PC-9 (cell line): ENCODE results near the gene DOK3. TPM values are rescaled to one million over a fixed set of nuclear protein-coding genes. Genes with fewer than 3 reads are reported as not detected.
A peak's percentile ranks its signal among the peaks of the same experiment; 100 is the strongest.

Experiments used
- BruUV-seq: library from RNA; stranded (reverse); fragments of 400-500 nt; replicated peaks from 2 replicates; lab custom pipeline; 2021; lab: Mats Ljungman, UMichigan
- CTCF ChIA-PET: fragments of 300-600 bp; sonication (Branson Sonifier 250); formaldehyde crosslinking; loops from one replicate; lab custom pipeline; 2022; ENCODE audit warnings: antibody characterized with exemption; lab: Charles Lee
- POLR2A ChIA-PET: fragments of 300-600 bp; sonication (Branson Sonifier 250); formaldehyde crosslinking; loops from one replicate; lab custom pipeline; 2022; ENCODE audit warnings: antibody characterized with exemption; ENCODE audit not compliant: unreplicated experiment; lab: Charles Lee
- DNase-seq, 2 experiments: peaks; one replicate each; pipeline versions ENCODE4 v3.0.0 to v3.0.0-alpha.2; 2015 to 2022; ENCODE audit warnings: mixed read lengths in 1 of 2
- H2AFZ ChIP-seq: fragments of 200-600 bp; sonication (generic); 2 replicates; pipeline ENCODE4 v1.8.1; 2017; ENCODE audit warnings: antibody characterized with exemption
- H3F3A ChIP-seq: fragments of 200-600 bp; sonication (generic); 2 replicates; pipeline ENCODE4 v1.8.1; 2017; ENCODE audit warnings: antibody characterized with exemption, mild to moderate bottlenecking, low read depth; ENCODE audit not compliant: insufficient read depth
- H3K27ac ChIP-seq: fragments of 200-600 bp; sonication (generic); 2 replicates; pipeline ENCODE4 v1.6.1; 2016; ENCODE audit warnings: mixed run types
- H3K27me3 ChIP-seq: fragments of 200-600 bp; sonication (generic); 2 replicates; pipeline ENCODE4 v1.6.1; 2016; ENCODE audit warnings: low read depth, mixed run types; ENCODE audit not compliant: insufficient read depth
- H3K36me3 ChIP-seq: fragments of 200-600 bp; sonication (generic); 2 replicates; pipeline ENCODE4 v1.6.1; 2016; ENCODE audit warnings: low read depth, mixed run types
- H3K4me1 ChIP-seq: fragments of 200-600 bp; sonication (generic); replicated peaks from 2 replicates; pipeline ENCODE4 v1.6.1; 2016; ENCODE audit warnings: mixed run types; ENCODE audit not compliant: insufficient read depth
- H3K4me2 ChIP-seq: fragments of 200-600 bp; sonication (generic); 2 replicates; pipeline ENCODE4 v1.6.1; 2017; ENCODE audit warnings: mixed run types
- H3K4me3 ChIP-seq: fragments of 200-600 bp; sonication (generic); 2 replicates; pipeline ENCODE4 v1.6.1; 2016; ENCODE audit warnings: mixed run types
- H3K79me2 ChIP-seq: fragments of 200-600 bp; sonication (generic); 2 replicates; pipeline ENCODE4 v1.6.1; 2017; ENCODE audit warnings: low read depth, mixed run types
- H3K9me2 ChIP-seq: fragments of 200-600 bp; sonication (generic); 2 replicates; pipeline ENCODE4 v1.8.1; 2017; ENCODE audit warnings: mild to moderate bottlenecking; ENCODE audit not compliant: insufficient read depth
- H3K9me3 ChIP-seq: fragments of 200-600 bp; sonication (generic); 2 replicates; pipeline ENCODE4 v1.8.1; 2016; ENCODE audit warnings: low read depth; ENCODE audit not compliant: insufficient read depth
- H4K20me1 ChIP-seq: fragments of 200-600 bp; sonication (generic); 2 replicates; pipeline ENCODE4 v1.8.1; 2017; ENCODE audit not compliant: insufficient read depth
- CTCF ChIP-seq: fragments of 200-600 bp; sonication (generic); conservative IDR thresholded peaks from 2 replicates; pipeline ENCODE4 v1.6.1; 2017; ENCODE audit warnings: mixed run types, antibody characterized with exemption, mild to moderate bottlenecking, moderate library complexity
- EZH2 ChIP-seq: fragments of 200-600 bp; sonication (generic); IDR thresholded peaks from 2 replicates; pipeline ENCODE4 v1.8.0; 2017; ENCODE audit warnings: antibody characterized with exemption, low read depth
- intact Hi-C: fragments of 100-400 bp; cut with micrococcal nuclease; formaldehyde crosslinking; loops from one replicate; pipeline ENCODE4 v1.10.0; 2022; ENCODE audit not compliant: unreplicated experiment
- total RNA-seq: library from RNA; stranded (reverse); gene quantifications from 2 replicates; pipeline ENCODE4 v1.2.3, GENCODE V29; 2021

DOK3 gene
- total RNA-seq, 1 experiment from 2014 or later = 12.2 TPM

GRCh38 chr5:177475563-177476427 lies 33.8 kb downstream of the DOK3 start:
- CTCF ChIA-PET = no interaction called here
- H3F3A ChIP-seq = peaks cover 51% of the 10 kb centered on the region
- H3K9me3 ChIP-seq = no peaks in the 10 kb centered on the region
- no peaks in the 10 kb centered on the region; the same call in 1 of the 2 replicates for H4K20me1 ChIP-seq
- H3K4me1 ChIP-seq = peaks cover 18% of the 10 kb centered on the region
- H2AFZ ChIP-seq = no peak overlapping the region
- no peak overlapping the region for H3K27ac ChIP-seq
- intact Hi-C loops = loop anchor here (2.0 kb wide), 1 partner anchor 19 kb away; no protein-coding TSS in a partner anchor
- peak in 1 of 2 experiments; percentile 31 for DNase-seq
- no peak overlapping the region for H3K4me2 ChIP-seq
- no TSS peak for BruUV-seq
- peaks cover 14% of the 10 kb centered on the region; the same call in 1 of the 2 replicates for H3K79me2 ChIP-seq
- no peaks in the 10 kb centered on the region for H3K9me2 ChIP-seq
- POLR2A ChIA-PET = interaction anchor here (0.5 kb wide), 1 partner anchor 13 kb away, joined by 4 read pairs; no protein-coding TSS in a partner anchor
- H3K27me3 ChIP-seq = no peaks in the 10 kb centered on the region
- TF ChIP-seq CTCF = no peak
- TF ChIP-seq EZH2 = no peak
- H3K4me3 ChIP-seq = no peak overlapping the region
- no peaks in the 10 kb centered on the region for H3K36me3 ChIP-seq

GRCh38 chr5:177474846-177475562 lies 34.6 kb downstream of the DOK3 start:
- Histone ChIP-seq H3K27ac (no peak overlapping the region), H3K79me2 (peaks cover 21% of the 10 kb centered on the region; the same call in 1 of the 2 replicates), H2AFZ (no peak overlapping the region), H3K9me2 (no peaks in the 10 kb centered on the region), H3K4me3 (no peak overlapping the region), H3K27me3 (no peaks in the 10 kb centered on the region), H3K4me2 (no peak overlapping the region), H3K9me3 (no peaks in the 10 kb centered on the region), H3F3A (peaks cover 46% of the 10 kb centered on the region), H3K36me3 (no peaks in the 10 kb centered on the region), H4K20me1 (peaks cover 5% of the 10 kb centered on the region; the same call in 1 of the 2 replicates), H3K4me1 (peaks cover 22% of the 10 kb centered on the region)
- intact Hi-C loops = loop anchor here (2.0 kb wide), 1 partner anchor 20 kb away; no protein-coding TSS in a partner anchor
- ChIA-PET CTCF (no interaction called here), POLR2A (interaction anchor here (0.6 kb wide), 1 partner anchor 732 kb away, joined by 4 read pairs; no protein-coding TSS in a partner anchor)
- TF ChIP-seq CTCF (no peak), EZH2 (no peak)
- BruUV-seq = no TSS peak
- peak in 1 of 2 experiments; percentile 35 for DNase-seq

- intact Hi-C loops = loop anchor here (2.0 kb wide), 1 partner anchor 21 kb away; no protein-coding TSS in a partner anchor
- Histone ChIP-seq H3K27me3 (no peaks in the 10 kb centered on the region), H3K9me3 (no peaks in the 10 kb centered on the region), H3K4me2 (no peak overlapping the region), H3K27ac (no peak overlapping the region), H3K4me1 (peaks cover 22% of the 10 kb centered on the region), H3K36me3 (no peaks in the 10 kb centered on the region), H3F3A (peaks cover 45% of the 10 kb centered on the region; the same call in 1 of the 2 replicates), H4K20me1 (peaks cover 14% of the 10 kb centered on the region), H3K9me2 (no peaks in the 10 kb centered on the region), H3K4me3 (no peak overlapping the region), H3K79me2 (peaks cover 21% of the 10 kb centered on the region; the same call in 1 of the 2 replicates), H2AFZ (no peak overlapping the region)
- ChIA-PET CTCF (interaction anchor here (0.7 to 1.0 kb wide), 2 partner anchors 19 to 27 kb away, joined by 4 read pairs; no protein-coding TSS in a partner anchor), POLR2A (no interaction called here)
- DNase-seq = peak in 1 of 2 experiments; percentile 31
- TF ChIP-seq CTCF (no peak), EZH2 (no peak)
- no TSS peak for BruUV-seq
Observed at GRCh38 chr5:177474002-177474476, 35.6 kb downstream of the DOK3 start.
